ENCODE data around the gene CLDN7.

Gene CLDN7

DNA sequence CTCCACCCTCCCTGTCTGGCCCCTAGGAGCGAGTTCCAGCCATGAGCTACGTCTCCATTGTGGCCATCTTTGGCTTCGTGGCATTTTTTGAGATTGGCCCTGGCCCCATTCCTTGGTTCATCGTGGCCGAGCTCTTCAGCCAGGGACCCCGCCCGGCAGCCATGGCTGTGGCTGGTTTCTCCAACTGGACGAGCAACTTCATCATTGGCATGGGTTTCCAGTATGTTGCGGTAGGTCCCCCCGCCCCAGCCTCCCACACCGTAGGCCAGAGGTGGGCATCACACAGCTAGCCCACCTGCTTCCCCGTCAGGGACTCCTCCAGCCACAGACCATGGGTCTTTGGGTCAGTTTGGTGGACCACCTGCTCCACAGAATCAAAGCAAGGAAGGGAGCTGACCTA lies 23.4 kb upstream of the CLDN7 start:
- no peak for DNase-seq (ENCODE audit: low read depth, low spot score)

DNA sequence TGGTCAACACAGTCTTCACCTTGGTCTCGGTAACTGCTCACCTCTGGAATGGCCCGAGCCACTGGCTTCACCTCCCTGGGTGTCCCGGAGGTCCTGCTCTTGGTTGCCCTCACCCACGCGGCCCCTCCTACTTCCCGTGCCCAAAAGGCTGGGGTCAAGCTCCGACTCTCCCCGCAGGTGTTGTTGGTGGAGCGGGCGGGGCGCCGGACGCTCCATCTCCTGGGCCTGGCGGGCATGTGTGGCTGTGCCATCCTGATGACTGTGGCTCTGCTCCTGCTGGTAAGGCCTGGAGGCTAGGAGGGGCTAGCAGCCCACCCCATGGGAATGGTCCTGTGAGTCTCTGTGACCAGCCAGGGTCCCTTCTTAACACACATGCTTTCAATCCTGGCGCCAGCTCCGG lies 22.6 kb upstream of the CLDN7 start:
- no peak for DNase-seq (ENCODE audit: low read depth, low spot score)

GRCh38 chr17:7283471-7284216 lies 21.4 kb upstream of the CLDN7 start:
- DNase-seq (ENCODE audit: low read depth, low spot score): no peak

- DNase-seq (ENCODE audit: low read depth, low spot score): no peak
Measured at GRCh38 chr17:7282752-7283321, 20.6 kb upstream of the CLDN7 start.

GRCh38 chr17:7281953-7282751 lies 19.9 kb upstream of the CLDN7 start:
- DNase-seq (ENCODE audit: low read depth, low spot score): no peak

DNA sequence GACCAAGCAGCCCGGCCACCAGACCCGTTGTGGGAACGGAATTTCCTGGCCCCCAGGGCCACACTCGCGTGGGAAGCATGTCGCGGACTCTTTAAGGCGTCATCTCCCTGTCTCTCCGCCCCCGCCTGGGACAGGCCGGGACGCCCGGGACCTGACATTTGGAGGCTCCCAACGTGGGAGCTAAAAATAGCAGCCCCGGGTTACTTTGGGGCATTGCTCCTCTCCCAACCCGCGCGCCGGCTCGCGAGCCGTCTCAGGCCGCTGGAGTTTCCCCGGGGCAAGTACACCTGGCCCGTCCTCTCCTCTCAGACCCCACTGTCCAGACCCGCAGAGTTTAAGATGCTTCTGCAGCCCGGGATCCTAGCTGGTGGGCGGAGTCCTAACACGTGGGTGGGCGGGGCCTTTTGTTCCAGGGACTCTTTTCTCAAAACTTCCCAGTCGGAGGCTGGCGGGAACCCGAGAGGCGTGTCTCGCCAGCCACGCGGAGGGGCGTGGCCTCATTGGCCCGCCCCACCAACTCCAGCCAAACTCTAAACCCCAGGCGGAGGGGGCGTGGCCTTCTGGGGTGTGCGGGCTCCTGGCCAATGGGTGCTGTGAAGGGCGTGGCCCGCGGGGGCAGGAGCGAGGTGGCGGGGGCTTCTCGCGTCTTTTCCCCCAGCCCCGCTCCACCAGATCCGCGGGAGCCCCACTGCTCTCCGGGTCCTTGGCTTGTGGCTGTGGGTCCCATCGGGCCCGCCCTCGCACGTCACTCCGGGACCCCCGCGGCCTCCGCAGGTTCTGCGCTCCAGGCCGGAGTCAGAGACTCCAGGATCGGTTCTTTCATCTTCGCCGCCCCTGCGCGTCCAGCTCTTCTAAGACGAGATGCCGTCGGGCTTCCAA lies 19.0 kb upstream of the CLDN7 start, which contains the start of gene SLC2A4:
Gene SLC2A4 (plus strand): TSS at position 645 of the 879 bp plus-strand sequence. CDS start 217 bp downstream, at position 862.
- DNase-seq (ENCODE audit: low read depth, low spot score): peak; percentile 79

DNA sequence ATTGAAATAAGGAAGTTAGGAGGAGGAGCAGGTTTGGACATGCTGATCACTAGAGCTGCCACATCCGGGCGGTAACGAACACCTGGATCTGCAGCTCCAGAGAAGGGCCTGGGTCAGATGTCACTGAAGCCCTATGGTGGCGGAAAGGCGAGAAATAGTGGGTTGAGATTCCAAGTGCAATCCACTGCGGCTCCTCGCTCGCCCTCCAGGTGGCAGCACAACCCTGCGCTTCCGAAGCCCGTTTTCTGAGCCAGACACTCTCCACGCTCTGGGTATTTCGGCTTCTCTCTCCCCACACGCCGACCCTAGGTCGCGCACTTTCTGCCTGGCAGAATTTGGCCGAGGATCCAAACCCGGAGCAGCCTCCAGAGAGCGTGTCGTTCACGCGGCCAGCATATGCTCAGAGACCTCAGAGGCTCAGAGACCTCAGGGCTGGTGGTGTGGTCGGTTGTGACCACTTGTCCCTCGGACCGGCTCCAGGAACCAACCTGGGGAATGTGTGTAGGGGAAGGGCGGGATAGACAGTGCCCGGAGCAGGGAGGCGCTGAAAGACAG lies 18.3 kb upstream of the CLDN7 start:
- DNase-seq (ENCODE audit: low read depth, low spot score): peak; percentile 92

DNA sequence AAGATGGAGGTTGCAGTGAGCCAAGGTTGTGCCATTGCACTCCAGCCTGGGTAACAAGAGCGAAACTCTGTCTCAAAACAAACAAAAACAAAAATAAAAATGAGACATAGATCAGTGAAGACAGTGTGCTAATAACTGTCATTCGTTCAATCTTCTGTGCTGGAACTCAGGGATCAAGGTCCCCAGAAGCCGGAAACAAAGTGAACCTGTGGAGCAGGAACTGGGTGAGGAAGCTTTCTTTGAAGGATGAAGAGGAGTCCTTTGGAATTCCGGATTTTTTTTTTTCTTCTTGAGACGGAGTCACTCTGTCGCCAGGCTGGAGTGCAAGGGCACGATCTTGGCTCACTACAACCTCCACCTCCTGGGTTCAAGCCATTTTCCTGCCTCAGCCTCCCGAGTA lies 17.2 kb upstream of the CLDN7 start:
- no peak for DNase-seq (ENCODE audit: low read depth, low spot score)

DNA sequence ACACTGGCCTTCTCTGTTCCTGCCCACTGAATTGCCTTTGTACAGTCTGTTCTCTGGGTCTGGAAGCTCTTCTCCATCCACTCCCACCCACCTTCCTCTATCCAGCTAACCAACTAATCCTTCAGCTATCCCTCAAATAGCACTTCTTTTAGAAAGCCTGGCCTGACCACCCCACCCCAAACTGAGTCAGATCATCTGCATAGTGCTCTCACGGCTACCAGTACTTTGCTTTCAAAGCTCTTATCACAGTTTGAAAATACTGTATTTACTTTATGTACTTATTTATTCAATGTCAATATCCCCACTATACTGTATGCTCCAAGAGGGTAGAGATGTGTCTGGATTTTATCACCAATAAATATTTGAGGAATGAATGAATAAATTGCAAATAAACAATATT lies 4.5 kb upstream of the CLDN7 start:
- DNase-seq (ENCODE audit: low read depth, low spot score): no peak

DNA sequence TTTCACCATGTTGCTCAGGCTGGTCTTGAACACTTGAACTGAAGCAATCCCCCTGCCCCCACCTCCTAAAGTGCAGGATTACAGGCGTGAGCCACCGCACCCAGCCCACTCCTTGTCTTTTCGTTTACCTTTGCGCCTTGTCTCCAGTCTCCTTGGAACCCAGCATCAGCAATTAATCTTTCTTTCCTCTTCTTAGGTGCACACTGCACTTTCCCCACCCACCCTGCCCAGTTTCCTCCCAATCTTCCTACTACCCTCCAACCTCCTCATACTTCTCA lies 1.5 kb upstream of the CLDN7 start:
- no peak for DNase-seq (ENCODE audit: low read depth, low spot score)

DNA sequence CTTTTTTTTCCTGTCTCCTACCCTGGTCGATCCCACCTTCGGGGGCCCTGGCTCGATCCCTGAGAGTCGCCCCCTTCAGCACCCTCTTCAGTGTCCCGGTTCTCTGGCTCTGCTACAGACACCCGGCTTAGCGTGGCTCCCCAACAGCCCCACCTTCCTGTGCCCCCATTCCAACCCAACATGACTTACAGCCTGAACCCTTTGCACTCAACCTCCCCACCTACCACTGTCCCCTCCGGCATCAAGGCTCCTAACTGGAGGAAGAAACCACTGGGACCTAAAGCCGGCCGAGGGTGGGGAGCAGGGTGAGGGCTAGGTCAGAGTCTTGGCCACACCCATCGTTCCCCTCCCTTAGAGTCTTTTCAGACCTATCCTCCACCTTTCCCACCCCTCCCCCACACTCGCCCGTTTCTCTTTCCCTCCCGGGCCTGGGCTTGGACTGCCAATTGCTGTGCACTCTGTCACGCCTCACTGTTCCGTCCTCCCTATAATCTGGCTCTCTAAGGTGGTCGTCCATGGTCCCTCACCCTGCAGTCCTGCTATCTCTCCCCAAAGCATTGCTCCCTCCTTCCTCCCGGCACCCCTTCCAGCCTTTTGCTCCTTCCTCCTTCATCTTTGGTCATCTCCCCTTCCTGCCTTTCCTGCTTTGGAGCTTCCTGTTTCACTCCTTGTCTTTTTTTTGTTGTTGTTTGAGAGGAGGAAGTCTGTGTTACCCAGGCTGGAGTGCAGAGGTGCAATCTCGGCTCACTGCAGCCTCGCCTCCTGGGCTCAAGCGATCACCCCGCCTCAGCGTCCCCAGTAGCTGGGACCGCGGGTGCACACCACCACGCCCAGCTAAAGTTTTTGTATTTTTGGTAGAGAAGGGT lies 890 bp upstream of the CLDN7 start:
- DNase-seq (ENCODE audit: low read depth, low spot score): no peak

GRCh38 chr17:7261379-7262191 lies 693 bp downstream of the CLDN7 start:
- no peak for DNase-seq (ENCODE audit: low read depth, low spot score)

DNA sequence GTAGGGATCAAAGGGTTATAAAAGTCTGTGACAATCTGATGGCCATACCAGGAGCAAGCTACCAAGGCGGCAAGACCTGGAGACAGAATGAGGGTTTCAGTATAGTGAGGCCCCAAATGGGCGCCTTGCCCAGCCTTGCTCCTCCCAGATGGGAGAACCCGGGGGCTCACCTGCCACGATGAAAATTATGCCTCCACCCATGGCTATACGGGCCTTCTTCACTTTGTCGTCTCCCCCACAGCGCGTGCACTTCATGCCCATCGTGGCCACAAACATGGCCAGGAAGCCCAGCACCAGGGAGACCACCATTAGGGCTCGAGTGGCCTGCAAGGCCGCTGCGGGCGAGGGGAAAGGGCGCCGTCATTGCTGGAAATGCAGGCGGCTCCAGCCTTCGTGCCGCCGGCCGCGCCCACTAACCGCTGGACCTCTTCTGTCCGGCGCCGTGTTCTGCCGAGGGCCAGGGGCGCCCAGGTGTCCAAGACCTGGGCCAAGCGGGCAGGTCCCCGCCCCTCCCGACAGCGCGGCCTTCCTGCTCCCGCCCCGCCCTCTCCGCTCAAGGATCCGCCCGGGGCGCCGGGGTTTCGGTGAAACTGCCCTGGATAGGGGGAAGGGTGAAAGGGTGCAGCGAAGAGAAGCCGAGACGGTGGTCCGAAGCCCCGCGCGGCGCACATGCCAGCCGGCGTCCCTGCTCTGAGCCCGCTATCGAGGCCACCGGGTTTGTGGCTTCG lies 1.5 kb downstream of the CLDN7 start:
- no peak for DNase-seq (ENCODE audit: low read depth, low spot score)

DNA sequence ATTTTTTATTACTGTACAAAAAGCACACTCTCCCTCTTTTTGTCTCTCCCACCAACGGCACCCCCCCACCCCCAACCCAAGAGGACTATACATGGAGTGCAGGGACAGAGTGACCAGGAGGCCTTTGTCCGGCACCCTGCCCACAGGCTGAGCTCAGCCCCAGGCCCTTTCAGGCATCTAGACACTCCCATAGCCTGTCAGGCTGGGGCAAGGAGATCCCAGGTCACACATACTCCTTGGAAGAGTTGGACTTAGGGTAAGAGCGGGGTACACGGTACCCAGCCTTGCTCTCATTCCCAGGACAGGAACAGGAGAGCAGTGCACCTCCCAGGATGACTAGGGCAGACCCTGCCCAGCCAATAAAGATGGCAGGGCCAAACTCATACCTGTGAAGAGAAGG lies 2.1 kb downstream of the CLDN7 start:
- no peak for DNase-seq (ENCODE audit: low read depth, low spot score)

DNA sequence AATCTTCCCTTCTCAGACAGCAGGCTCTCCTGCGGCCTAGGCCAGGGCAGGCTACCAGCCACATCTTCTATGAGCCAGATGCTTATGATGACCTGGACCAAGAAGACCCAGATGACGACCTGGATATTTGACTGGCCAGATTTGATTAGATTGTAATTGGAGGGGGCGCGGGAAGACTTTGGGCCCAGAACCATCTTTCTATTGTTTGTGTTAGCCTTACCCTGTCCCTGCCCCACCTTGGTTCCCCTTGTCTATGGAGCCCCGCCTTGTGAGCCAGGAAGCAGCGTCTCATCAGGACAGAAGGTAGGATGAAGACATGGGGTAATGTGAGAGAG lies 2.8 kb downstream of the CLDN7 start:
- no peak for DNase-seq (ENCODE audit: low read depth, low spot score)

GRCh38 chr17:7258731-7259554 lies 3.3 kb downstream of the CLDN7 start:
- no peak for DNase-seq (ENCODE audit: low read depth, low spot score)

GRCh38 chr17:7256766-7257456 lies 5.4 kb downstream of the CLDN7 start:
- no peak for DNase-seq (ENCODE audit: low read depth, low spot score)

GRCh38 chr17:7254511-7254910 lies 7.8 kb downstream of the CLDN7 start:
- DNase-seq (ENCODE audit: low read depth, low spot score): no peak
